ENCODE measurements around the gene SYTL5.
"Not testable (repeated sequence)": the region's sequence is repeated elsewhere in the genome, so short reads cannot be mapped to it uniquely, and the experiment has no call there.

SYTL5 gene

DNA sequence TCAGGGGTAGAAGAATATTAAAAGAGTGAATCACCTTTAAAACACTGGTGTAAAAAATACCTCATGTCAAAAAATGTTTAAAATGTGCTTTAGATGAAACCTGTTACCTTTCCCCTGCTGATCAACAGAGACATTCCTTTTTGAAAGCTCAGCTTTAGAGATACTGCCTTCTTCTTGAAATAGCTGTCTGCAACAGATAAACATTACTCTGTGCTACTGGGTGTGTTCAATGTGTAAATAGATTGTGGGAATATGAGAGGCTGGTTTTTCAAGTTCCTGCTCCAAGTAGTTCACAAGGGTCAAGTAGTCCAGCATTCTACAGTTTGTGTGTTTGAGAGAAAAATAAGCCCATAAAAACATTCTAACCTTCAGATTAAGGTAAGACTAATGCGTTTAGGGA, at the start of gene SYTL5:
SYTL5 (plus strand) TSS at position 263 of the 400 bp plus-strand sequence. CDS start 27,337 bp downstream, outside the sequence.
- DNase-seq = no peak

- DNase-seq = no peak
Observed at GRCh38 chrX:37958525-37959211, 47.7 kb upstream of the SYTL5 start.

- no peak for DNase-seq
Observed at GRCh38 chrX:37959212-37960021, 46.9 kb upstream of the SYTL5 start.

DNA sequence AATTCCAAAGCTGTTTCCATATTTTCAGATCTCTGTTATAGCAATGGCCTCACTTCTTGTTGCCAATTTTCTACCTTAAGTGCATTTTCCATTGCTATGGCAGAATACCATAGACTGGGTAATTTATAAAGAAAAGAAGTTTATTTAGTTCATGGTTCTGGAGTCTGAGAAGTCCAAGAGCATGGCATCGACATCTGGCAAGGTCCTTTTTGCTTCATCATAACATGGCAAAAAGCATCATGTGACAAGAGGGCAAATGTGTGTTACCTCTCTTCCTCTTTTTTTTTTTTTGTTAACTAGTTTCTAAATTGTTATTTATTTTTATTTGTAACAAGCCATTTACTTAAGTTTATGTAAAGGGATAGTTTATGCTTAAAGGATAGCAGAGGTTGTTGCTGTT, 45.2 kb upstream of the SYTL5 start:
- no peak for DNase-seq

- no peak for DNase-seq
Observed at GRCh38 chrX:37967714-37968113, 38.6 kb upstream of the SYTL5 start.

DNA sequence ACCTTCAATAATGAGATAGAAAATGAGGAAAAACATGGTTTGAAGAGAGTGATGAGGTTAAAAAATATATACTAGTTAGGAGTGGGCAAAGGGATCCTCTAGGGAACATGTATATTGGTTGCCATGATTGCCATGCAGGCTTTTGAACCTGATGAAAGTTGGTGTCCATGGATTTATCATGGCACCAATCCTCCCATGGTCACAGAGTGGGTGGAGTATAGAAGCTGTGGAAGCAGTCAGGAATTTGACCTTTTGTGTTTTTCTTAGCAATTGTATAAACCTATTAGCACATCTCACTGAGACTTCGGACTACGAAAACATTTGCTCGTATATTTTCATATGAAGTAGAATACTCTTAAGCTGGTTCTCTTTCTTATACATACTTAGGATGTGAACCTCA, 30.9 kb upstream of the SYTL5 start:
- DNase-seq = no peak

GRCh38 chrX:37976153-37976552, 30.2 kb upstream of the SYTL5 start:
- no peak for DNase-seq

DNA sequence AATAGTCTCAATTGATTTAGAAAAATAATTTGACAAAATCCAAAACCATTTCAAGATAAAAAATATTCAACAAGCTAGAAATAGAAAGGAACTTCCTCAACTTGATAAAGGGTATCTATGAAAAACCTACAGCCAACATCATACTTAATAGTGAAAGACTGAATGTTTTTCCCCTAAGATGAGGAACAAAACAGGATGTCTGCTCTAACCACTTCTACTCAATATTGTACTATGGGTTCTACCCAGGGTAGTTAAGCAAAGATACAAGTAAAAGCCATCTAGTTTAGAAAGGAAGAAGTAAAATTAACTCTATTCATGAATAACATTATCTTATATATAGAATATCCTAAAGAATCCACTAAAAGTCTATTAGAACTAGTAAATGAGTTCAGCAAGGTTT, 21.5 kb upstream of the SYTL5 start:
- DNase-seq = no peak

GRCh38 chrX:37986893-37987292, 19.5 kb upstream of the SYTL5 start:
- no peak for DNase-seq

GRCh38 chrX:37989304-37989703, 17.0 kb upstream of the SYTL5 start:
- DNase-seq = no peak

- DNase-seq = not testable (repeated sequence)
Observed at GRCh38 chrX:37991303-37991702, 15.1 kb upstream of the SYTL5 start.

GRCh38 chrX:37993176-37993575, 13.2 kb upstream of the SYTL5 start:
- DNase-seq = no peak

- no peak for DNase-seq
Observed at GRCh38 chrX:37993837-37994619, 12.3 kb upstream of the SYTL5 start.

GRCh38 chrX:37995428-37995827, 10.9 kb upstream of the SYTL5 start:
- DNase-seq = no peak

- DNase-seq = no peak
Observed at GRCh38 chrX:37997096-37997495, 9.3 kb upstream of the SYTL5 start.

- no peak for DNase-seq
Observed at GRCh38 chrX:37998586-37999262, 7.6 kb upstream of the SYTL5 start.

DNA sequence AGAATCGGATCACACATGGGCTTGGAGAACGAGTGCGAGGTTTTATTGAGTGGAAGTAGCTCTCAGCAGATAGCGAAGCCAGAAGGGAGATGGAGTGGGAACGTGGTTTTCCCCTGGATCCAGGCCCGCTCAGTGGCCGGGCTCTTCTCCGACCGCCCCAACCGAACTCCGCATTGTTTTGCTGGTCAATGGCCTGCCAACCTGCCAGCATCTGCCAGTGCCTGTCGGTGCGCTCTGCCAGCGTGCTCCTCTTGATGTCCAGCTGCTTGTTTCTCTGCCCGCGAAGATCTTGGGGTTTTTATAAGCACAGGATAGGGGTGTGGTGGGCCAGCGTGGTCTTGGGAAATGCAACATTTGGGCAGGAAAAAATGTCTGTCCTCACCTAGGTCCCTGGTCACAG, 5.6 kb upstream of the SYTL5 start:
- DNase-seq = no peak

GRCh38 chrX:38004046-38004445, 2.3 kb upstream of the SYTL5 start:
- DNase-seq = no peak

- DNase-seq = no peak
Observed at GRCh38 chrX:38006778-38007177, 425 bp downstream of the SYTL5 start.

- DNase-seq = no peak
Observed at GRCh38 chrX:38008658-38009057, 2.3 kb downstream of the SYTL5 start.

DNA sequence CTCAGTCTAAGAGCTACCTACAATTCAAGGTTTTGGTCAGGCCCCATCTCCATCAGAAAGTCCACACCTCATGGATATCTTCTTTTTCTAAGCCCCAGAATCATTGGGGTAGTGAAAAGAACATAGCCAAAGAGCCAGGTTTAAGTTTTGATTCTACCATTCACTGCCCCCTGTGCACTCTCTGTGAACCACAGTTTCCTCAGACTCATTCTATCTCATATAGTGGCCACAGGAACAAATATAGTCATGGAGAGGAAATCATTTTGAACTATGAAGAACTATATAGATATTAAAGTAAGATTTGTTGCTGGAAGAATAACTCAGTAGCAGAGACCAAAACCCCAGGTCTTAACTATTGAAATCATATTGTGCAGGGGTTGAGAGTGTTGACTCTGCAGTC, 3.3 kb downstream of the SYTL5 start:
- DNase-seq = no peak

DNA sequence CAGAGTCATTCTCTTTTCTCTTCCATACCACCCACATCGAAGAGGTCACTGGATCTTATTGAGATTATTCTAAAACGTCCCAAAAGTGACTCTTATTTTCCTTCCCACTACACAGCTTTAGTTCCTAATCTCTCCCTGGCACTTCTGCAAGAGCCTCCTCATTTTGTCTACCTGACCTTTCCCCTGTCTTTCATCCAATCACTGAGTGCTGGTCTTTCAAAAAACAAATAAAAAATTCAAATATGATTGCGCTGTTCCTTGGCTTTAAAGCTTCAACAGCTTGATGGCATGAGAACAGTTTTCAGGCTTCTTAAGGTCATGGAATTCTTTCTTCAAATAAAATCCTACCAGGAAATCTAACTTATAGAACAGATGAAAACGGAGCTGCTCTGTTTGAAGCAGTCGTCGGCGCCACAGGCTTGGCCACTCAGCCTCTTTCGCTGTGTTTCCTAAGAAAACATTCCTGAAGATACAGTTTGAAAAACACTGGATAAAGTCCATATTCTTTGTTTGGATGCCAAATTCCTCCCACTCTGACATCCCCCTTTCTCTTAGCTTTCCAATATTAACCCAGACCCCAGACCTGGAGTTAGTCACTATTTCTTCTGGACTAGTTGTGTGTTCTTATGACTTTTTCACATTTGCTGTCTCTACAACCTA, 12.5 kb downstream of the SYTL5 start:
- no peak for DNase-seq

GRCh38 chrX:38028300-38028699, 21.9 kb downstream of the SYTL5 start:
- DNase-seq = no peak

All from stimulated activated CD8-positive, alpha-beta memory T cell treated with anti-CD3 and anti-CD28 coated beads, Interleukin-4, amount 100 ng/mL, for 48 hours (primary cell).